Lung (tissue), 12 donors: ENCODE data around the gene PLCB3. TPM values are rescaled to one million over a fixed set of nuclear protein-coding genes. Genes with fewer than 3 reads are reported as not detected.
"Not testable (repeated sequence)": the region's sequence is repeated elsewhere in the genome, so short reads cannot be mapped to it uniquely, and the experiment has no call there.

Source experiments
- ATAC-seq: fragments of 200-7000 bp; cut with Tn5 transposase; one replicate; pipeline ENCODE4 v1.9.1; 2020; ENCODE audit warnings: moderate number of reproducible peaks; ENCODE audit not compliant: insufficient read depth, low FRiP score
- DNase-seq, 3 donors: peaks; one replicate each; pipeline ENCODE4 v3.0.0-alpha.2; 2013 to 2017
- H3K27ac ChIP-seq, 2 donors: one replicate each; pipeline ENCODE4 v1.5.1; 2013; ENCODE audit warnings: mild to moderate bottlenecking in 2 of 2, moderate library complexity in 2 of 2, control low read depth in 1 of 2, inconsistent platforms in 1 of 2, low read depth in 1 of 2, low read length in 1 of 2
- H3K27me3 ChIP-seq, 3 donors: one replicate each; pipeline ENCODE4 v1.5.1; 2013; ENCODE audit warnings: low read length in 2 of 3; ENCODE audit not compliant: control insufficient read depth in 3 of 3, insufficient read depth in 3 of 3
- H3K36me3 ChIP-seq, 4 donors: one replicate each; pipeline ENCODE4 v1.5.1; 2013; ENCODE audit warnings: low read length in 4 of 4, mild to moderate bottlenecking in 1 of 4, moderate library complexity in 1 of 4; ENCODE audit not compliant: control insufficient read depth in 4 of 4, insufficient read depth in 4 of 4
- H3K4me1 ChIP-seq, 5 donors: one replicate each; pipeline ENCODE4 v1.5.1; 2013; ENCODE audit warnings: low read length in 5 of 5, mild to moderate bottlenecking in 2 of 5, moderate library complexity in 1 of 5; ENCODE audit not compliant: control insufficient read depth in 5 of 5, insufficient read depth in 5 of 5
- H3K4me3 ChIP-seq: one replicate; pipeline ENCODE4 v1.5.1; 2013; ENCODE audit warnings: mild to moderate bottlenecking, control low read depth, moderate library complexity
- H3K9ac ChIP-seq, 2 donors: one replicate each; pipeline ENCODE4 v1.5.1; 2013; ENCODE audit warnings: low read length in 2 of 2, control low read depth in 1 of 2; ENCODE audit not compliant: insufficient read depth in 1 of 2
- H3K9me3 ChIP-seq, 4 donors: one replicate each; pipeline ENCODE4 v1.5.1; 2013; ENCODE audit warnings: low read length in 3 of 4, mild to moderate bottlenecking in 1 of 4, moderate library complexity in 1 of 4; ENCODE audit not compliant: control insufficient read depth in 4 of 4, insufficient read depth in 3 of 4
- CTCF ChIP-seq: IDR thresholded peaks from 2 replicates; pipeline ENCODE4 v1.5.1; 2012; ENCODE audit warnings: mild to moderate bottlenecking; ENCODE audit errors: control extremely low read depth, extremely low read depth
- WGBS, 2 donors: extraction: QIAGEN DNeasy Blood & Tissue Kit; methylation state at CpG; one replicate each; pipeline ENCODE4 v1.1.7; 2013; 5-methylcytosine and 5-hydroxymethylcytosine counted together
- polyA plus RNA-seq, 2 donors: library from polyadenylated mRNA; stranded (reverse); fragments of 200-250 nt; gene quantifications; one replicate each; pipeline ENCODE4 v1.2.1, GENCODE V29; 2013
- total RNA-seq, 2 donors: library from RNA; depleted of rRNA in 1 of 2; stranded (reverse); fragments of >200 nt in 1 of 2; gene quantifications; one replicate each; pipeline ENCODE4 v1.2.1, GENCODE V29; 2014 to 2021
- donor health status: control.
- donor health status: control.
- donor health status: Bipolar disorder and iron deficiency.
- donor health status: healthy.
- donor health status: DM: yes; HTN: yes; CAD: no.

PLCB3 gene
- total and polyA plus RNA-seq, 4 donors: 15.0 to 32.0 (median 17.6) TPM

- Histone ChIP-seq H3K36me3 (peaks cover 0 to 2% (median 0%) of the 10 kb centered on the region in 4 donors), H3K27ac (peak overlapping the region; percentile 9 to 93), H3K9me3 (no peaks in the 10 kb centered on the region), H3K4me1 (peaks cover 0 to 13% (median 4%) of the 10 kb centered on the region in 5 donors), H3K9ac (no peak overlapping the region), H3K27me3 (peaks cover 0 to under 1% (median 0%) of the 10 kb centered on the region in 3 donors), H3K4me3 (peak overlapping the region; percentile 60)
- 73 to 74% methylated on average over 14 to 15 of the region's 15 CpGs for WGBS, 2 donors
- no peak for ATAC-seq
- no peak for DNase-seq
- TF ChIP-seq CTCF: no peak
Measured at GRCh38 chr11:64306876-64307622, 55.7 kb downstream of the PLCB3 start.

GRCh38 chr11:64307795-64308194, 56.5 kb downstream of the PLCB3 start:
- H3K36me3 ChIP-seq, H3K27ac ChIP-seq, H3K27me3 ChIP-seq, H3K9me3 ChIP-seq, H3K9ac ChIP-seq, DNase-seq, H3K4me3 ChIP-seq, ATAC-seq: not testable (repeated sequence)
- 92 to 95% methylated on average over 5 of the region's 5 CpGs for WGBS, 2 donors
- peaks cover 0 to 13% (median 4%) of the 10 kb centered on the region in 5 donors for H3K4me1 ChIP-seq

GRCh38 chr11:64312947-64313346, 61.6 kb downstream of the PLCB3 start:
- Histone ChIP-seq H3K4me1 (peaks cover 0 to 6% (median 0%) of the 10 kb centered on the region in 5 donors), H3K27me3 (no peaks in the 10 kb centered on the region), H3K4me3 (no peak overlapping the region), H3K36me3 (peaks cover 0 to 23% (median 6%) of the 10 kb centered on the region in 4 donors), H3K27ac (no peak overlapping the region), H3K9me3 (no peaks in the 10 kb centered on the region), H3K9ac (no peak overlapping the region)
- WGBS, 2 donors: 90 to 92% methylated on average over 10 of the region's 10 CpGs
- DNase-seq: no peak
- ATAC-seq: no peak
- TF ChIP-seq CTCF: no peak

- H3K9ac ChIP-seq: peak overlapping the region in 1 of 2 donors; percentile 47
- TF ChIP-seq CTCF: no peak
- no peaks in the 10 kb centered on the region for H3K9me3 ChIP-seq
- no peaks in the 10 kb centered on the region for H3K27me3 ChIP-seq
- H3K27ac ChIP-seq: peak overlapping the region in 1 of 2 donors; percentile 28
- ATAC-seq (no peak), DNase-seq (no peak)
- peaks cover 0 to 23% (median 6%) of the 10 kb centered on the region in 4 donors for H3K36me3 ChIP-seq
- WGBS, 2 donors: 76 to 85% methylated on average over 18 of the region's 18 CpGs
- H3K4me1 ChIP-seq: peaks cover 0 to 6% (median 0%) of the 10 kb centered on the region in 5 donors
- no peak overlapping the region for H3K4me3 ChIP-seq
Measured at GRCh38 chr11:64313491-64314145, 62.3 kb downstream of the PLCB3 start.
